ENCODE data around the gene NELL1.

Gene NELL1

GRCh38 chr11:20875889-20876288 is 206.5 kb downstream of the NELL1 start:
- H4K91ac ChIP-seq (ENCODE audit: low read depth, low read length) = no peak overlapping the region
- no peak overlapping the region for H3K23ac ChIP-seq (ENCODE audit: low read length)
- H3K4ac ChIP-seq (ENCODE audit: low read depth, low read length) = no peak overlapping the region
- H4K12ac ChIP-seq (ENCODE audit: low read depth, low read length) = no peak overlapping the region
- no peaks in the 10 kb centered on the region for H3K27me3 ChIP-seq (ENCODE audit: insufficient read depth, low read length)
- H3K18ac ChIP-seq (ENCODE audit: low read length) = no peak overlapping the region
- H3K4me1 ChIP-seq (ENCODE audit: control insufficient read depth in 1 of 2, insufficient read depth in 2 of 2, low read length in 2 of 2) = no peaks in the 10 kb centered on the region
- H2BK12ac ChIP-seq (ENCODE audit: low read length) = no peak overlapping the region
- H3K27ac ChIP-seq (ENCODE audit: low read depth, low read length) = no peak overlapping the region
- no peak overlapping the region for H2BK120ac ChIP-seq (ENCODE audit: insufficient read depth, low read length, poor library complexity)
- H4K8ac ChIP-seq (ENCODE audit: low read depth, low read length) = no peak overlapping the region
- WGBS (ENCODE audit: extremely low coverage, insufficient coverage, insufficient read length) = no CpG with 5 or more reads among the region's 3 CpGs
- H3K4me3 ChIP-seq (ENCODE audit: low read depth, low read length) = no peak overlapping the region
- no peaks in the 10 kb centered on the region for H3K9me3 ChIP-seq (ENCODE audit: insufficient read depth, low read depth, low read length)
- H3K36me3 ChIP-seq (ENCODE audit: control insufficient read depth in 1 of 2, insufficient read depth in 2 of 2, low read length in 2 of 2) = no peaks in the 10 kb centered on the region
- H3K4me2 ChIP-seq (ENCODE audit: low read length) = no peak overlapping the region
- no peak overlapping the region for H2AFZ ChIP-seq (ENCODE audit: insufficient read depth, low read length, poor library complexity)
- no peak overlapping the region for H2AK5ac ChIP-seq (ENCODE audit: low read length)
- DNase-seq = no peak
- no peak overlapping the region for H3K14ac ChIP-seq (ENCODE audit: low read length)
- H2BK5ac ChIP-seq (ENCODE audit: low read depth, low read length, poor library complexity) = no peak overlapping the region
- no peaks in the 10 kb centered on the region for H3K79me2 ChIP-seq (ENCODE audit: control insufficient read depth, insufficient read depth, low read length, poor library complexity)
- H3K9ac ChIP-seq (ENCODE audit: low read length) = no peak overlapping the region
- no peaks in the 10 kb centered on the region for H3K79me1 ChIP-seq (ENCODE audit: low read length)

- Histone ChIP-seq H3K9ac (ENCODE audit: low read length) (no peak overlapping the region), H3K27me3 (ENCODE audit: insufficient read depth, low read length) (no peaks in the 10 kb centered on the region), H3K79me1 (ENCODE audit: low read length) (no peaks in the 10 kb centered on the region), H3K4me2 (ENCODE audit: low read length) (no peak overlapping the region), H3K4ac (ENCODE audit: low read depth, low read length) (no peak overlapping the region), H3K27ac (ENCODE audit: low read depth, low read length) (no peak overlapping the region), H4K12ac (ENCODE audit: low read depth, low read length) (no peak overlapping the region), H2AFZ (ENCODE audit: insufficient read depth, low read length, poor library complexity) (no peak overlapping the region), H4K91ac (ENCODE audit: low read depth, low read length) (no peak overlapping the region), H2BK120ac (ENCODE audit: insufficient read depth, low read length, poor library complexity) (no peak overlapping the region), H3K23ac (ENCODE audit: low read length) (no peak overlapping the region), H2BK12ac (ENCODE audit: low read length) (no peak overlapping the region), H4K8ac (ENCODE audit: low read depth, low read length) (no peak overlapping the region), H3K18ac (ENCODE audit: low read length) (no peak overlapping the region), H3K36me3 (ENCODE audit: control insufficient read depth in 1 of 2, insufficient read depth in 2 of 2, low read length in 2 of 2) (no peaks in the 10 kb centered on the region), H3K14ac (ENCODE audit: low read length) (no peak overlapping the region), H3K4me3 (ENCODE audit: low read depth, low read length) (no peak overlapping the region), H2BK5ac (ENCODE audit: low read depth, low read length, poor library complexity) (no peak overlapping the region), H3K9me3 (ENCODE audit: insufficient read depth, low read depth, low read length) (no peaks in the 10 kb centered on the region), H3K4me1 (ENCODE audit: control insufficient read depth in 1 of 2, insufficient read depth in 2 of 2, low read length in 2 of 2) (no peaks in the 10 kb centered on the region), H3K79me2 (ENCODE audit: control insufficient read depth, insufficient read depth, low read length, poor library complexity) (no peaks in the 10 kb centered on the region), H2AK5ac (ENCODE audit: low read length) (no peak overlapping the region)
- no peak for DNase-seq
These were observed 207.4 kb downstream of the NELL1 start for GRCh38 chr11:20876738-20877137.

GRCh38 chr11:20880094-20880493 is 210.7 kb downstream of the NELL1 start:
- H4K12ac ChIP-seq (ENCODE audit: low read depth, low read length) = no peak overlapping the region
- H3K27me3 ChIP-seq (ENCODE audit: insufficient read depth, low read length) = no peaks in the 10 kb centered on the region
- H3K79me1 ChIP-seq (ENCODE audit: low read length) = no peaks in the 10 kb centered on the region
- no peak overlapping the region for H2AK5ac ChIP-seq (ENCODE audit: low read length)
- no peak overlapping the region for H4K8ac ChIP-seq (ENCODE audit: low read depth, low read length)
- no peaks in the 10 kb centered on the region for H3K36me3 ChIP-seq (ENCODE audit: control insufficient read depth in 1 of 2, insufficient read depth in 2 of 2, low read length in 2 of 2)
- no peak overlapping the region for H3K27ac ChIP-seq (ENCODE audit: low read depth, low read length)
- H3K23ac ChIP-seq (ENCODE audit: low read length) = no peak overlapping the region
- H3K4me3 ChIP-seq (ENCODE audit: low read depth, low read length) = no peak overlapping the region
- H2BK12ac ChIP-seq (ENCODE audit: low read length) = no peak overlapping the region
- H3K9ac ChIP-seq (ENCODE audit: low read length) = no peak overlapping the region
- H3K9me3 ChIP-seq (ENCODE audit: insufficient read depth, low read depth, low read length) = no peaks in the 10 kb centered on the region
- no CpG with 5 or more reads among the region's 1 CpG for WGBS (ENCODE audit: extremely low coverage, insufficient coverage, insufficient read length)
- no peak overlapping the region for H3K4ac ChIP-seq (ENCODE audit: low read depth, low read length)
- H3K4me1 ChIP-seq (ENCODE audit: control insufficient read depth in 1 of 2, insufficient read depth in 2 of 2, low read length in 2 of 2) = no peaks in the 10 kb centered on the region
- H3K18ac ChIP-seq (ENCODE audit: low read length) = no peak overlapping the region
- H2BK120ac ChIP-seq (ENCODE audit: insufficient read depth, low read length, poor library complexity) = no peak overlapping the region
- H3K14ac ChIP-seq (ENCODE audit: low read length) = no peak overlapping the region
- no peak overlapping the region for H3K4me2 ChIP-seq (ENCODE audit: low read length)
- no peak overlapping the region for H2AFZ ChIP-seq (ENCODE audit: insufficient read depth, low read length, poor library complexity)
- no peak overlapping the region for H2BK5ac ChIP-seq (ENCODE audit: low read depth, low read length, poor library complexity)
- no peaks in the 10 kb centered on the region for H3K79me2 ChIP-seq (ENCODE audit: control insufficient read depth, insufficient read depth, low read length, poor library complexity)
- H4K91ac ChIP-seq (ENCODE audit: low read depth, low read length) = no peak overlapping the region
- no peak for DNase-seq

GRCh38 chr11:20881328-20882079 is 212.1 kb downstream of the NELL1 start:
- no CpG with 5 or more reads among the region's 5 CpGs for WGBS (ENCODE audit: extremely low coverage, insufficient coverage, insufficient read length)
- no peak for DNase-seq

More at GRCh38 chr11:20881328-20882079, 212.1 kb downstream of the NELL1 start:
- Histone ChIP-seq H3K27me3 (ENCODE audit: insufficient read depth, low read length) (no peaks in the 10 kb centered on the region), H2BK12ac (ENCODE audit: low read length) (no peak overlapping the region), H3K9me3 (ENCODE audit: insufficient read depth, low read depth, low read length) (no peaks in the 10 kb centered on the region), H3K14ac (ENCODE audit: low read length) (no peak overlapping the region), H4K91ac (ENCODE audit: low read depth, low read length) (no peak overlapping the region), H3K23ac (ENCODE audit: low read length) (no peak overlapping the region), H4K8ac (ENCODE audit: low read depth, low read length) (no peak overlapping the region), H3K79me2 (ENCODE audit: control insufficient read depth, insufficient read depth, low read length, poor library complexity) (no peaks in the 10 kb centered on the region), H3K4me2 (ENCODE audit: low read length) (no peak overlapping the region), H2BK120ac (ENCODE audit: insufficient read depth, low read length, poor library complexity) (no peak overlapping the region), H3K4me3 (ENCODE audit: low read depth, low read length) (no peak overlapping the region), H2AK5ac (ENCODE audit: low read length) (no peak overlapping the region), H4K12ac (ENCODE audit: low read depth, low read length) (no peak overlapping the region), H2AFZ (ENCODE audit: insufficient read depth, low read length, poor library complexity) (no peak overlapping the region), H3K9ac (ENCODE audit: low read length) (no peak overlapping the region), H3K4ac (ENCODE audit: low read depth, low read length) (no peak overlapping the region), H2BK5ac (ENCODE audit: low read depth, low read length, poor library complexity) (no peak overlapping the region), H3K27ac (ENCODE audit: low read depth, low read length) (no peak overlapping the region), H3K36me3 (ENCODE audit: control insufficient read depth in 1 of 2, insufficient read depth in 2 of 2, low read length in 2 of 2) (no peaks in the 10 kb centered on the region), H3K18ac (ENCODE audit: low read length) (no peak overlapping the region), H3K4me1 (ENCODE audit: control insufficient read depth in 1 of 2, insufficient read depth in 2 of 2, low read length in 2 of 2) (no peaks in the 10 kb centered on the region), H3K79me1 (ENCODE audit: low read length) (no peaks in the 10 kb centered on the region)

Measured in trophoblast cell (in vitro differentiated cells and primary cell).